A673 (cell line): ENCODE measurements around the gene DSCAML1.

Experiments used
- EZH2 ChIP-seq: fragments of 200-600 bp; sonication (generic); IDR thresholded peaks from 2 replicates; pipeline ENCODE4 v1.6.1; 2017; ENCODE audit warnings: borderline replicate concordance, low read depth, mild to moderate bottlenecking, mixed read lengths, antibody characterized with exemption, low read length; ENCODE audit not compliant: poor library complexity, severe bottlenecking
- TF ChIP-seq, protein P1 (sequence below): fragments of 300-800, 200-600 bp; sonication (generic); conservative IDR thresholded peaks from 2 replicates; pipeline ENCODE4 v1.5.1; 2017; ENCODE audit warnings: low read depth, mild to moderate bottlenecking, antibody characterized with exemption, low read length, moderate library complexity, mixed read lengths

DNA sequence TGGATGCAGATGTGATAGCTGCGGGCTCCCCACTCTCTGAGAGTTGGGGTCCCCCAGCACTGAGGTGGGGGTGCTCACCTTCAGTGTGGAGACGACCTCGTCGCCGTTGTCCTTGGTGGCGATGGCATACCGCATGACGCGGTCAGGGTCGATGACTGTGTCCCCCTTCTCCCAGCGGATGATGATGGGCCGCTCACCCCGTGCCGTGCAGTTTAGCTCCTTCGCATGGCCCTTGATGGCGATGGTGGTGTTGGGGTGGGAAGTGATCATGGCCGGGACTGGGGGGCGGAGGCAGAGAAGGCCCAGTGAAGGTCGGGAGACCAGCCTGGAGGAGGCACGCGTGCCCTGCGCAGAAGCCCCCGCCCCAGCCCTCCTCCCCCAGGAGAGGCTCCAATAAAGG lies 315.1 kb downstream of the DSCAML1 start:
- TF ChIP-seq, protein P1, sequence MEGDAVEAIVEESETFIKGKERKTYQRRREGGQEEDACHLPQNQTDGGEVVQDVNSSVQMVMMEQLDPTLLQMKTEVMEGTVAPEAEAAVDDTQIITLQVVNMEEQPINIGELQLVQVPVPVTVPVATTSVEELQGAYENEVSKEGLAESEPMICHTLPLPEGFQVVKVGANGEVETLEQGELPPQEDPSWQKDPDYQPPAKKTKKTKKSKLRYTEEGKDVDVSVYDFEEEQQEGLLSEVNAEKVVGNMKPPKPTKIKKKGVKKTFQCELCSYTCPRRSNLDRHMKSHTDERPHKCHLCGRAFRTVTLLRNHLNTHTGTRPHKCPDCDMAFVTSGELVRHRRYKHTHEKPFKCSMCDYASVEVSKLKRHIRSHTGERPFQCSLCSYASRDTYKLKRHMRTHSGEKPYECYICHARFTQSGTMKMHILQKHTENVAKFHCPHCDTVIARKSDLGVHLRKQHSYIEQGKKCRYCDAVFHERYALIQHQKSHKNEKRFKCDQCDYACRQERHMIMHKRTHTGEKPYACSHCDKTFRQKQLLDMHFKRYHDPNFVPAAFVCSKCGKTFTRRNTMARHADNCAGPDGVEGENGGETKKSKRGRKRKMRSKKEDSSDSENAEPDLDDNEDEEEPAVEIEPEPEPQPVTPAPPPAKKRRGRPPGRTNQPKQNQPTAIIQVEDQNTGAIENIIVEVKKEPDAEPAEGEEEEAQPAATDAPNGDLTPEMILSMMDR: no peak
- TF ChIP-seq EZH2: no peak
